Fibroblast of lung (primary cell): Measurements from ENCODE around the gene WDPCP. TPM values are rescaled to one million over a fixed set of nuclear protein-coding genes. Genes with fewer than 3 reads are reported as not detected.
"Not testable (repeated sequence)": the region's sequence is repeated elsewhere in the genome, so short reads cannot be mapped to it uniquely, and the experiment has no call there.

ENCODE experiments used
- DNase-seq, 2 donors: peaks; one replicate each; pipeline versions ENCODE4 v3.0.0 to v3.0.0-alpha.2; 2010; ENCODE audit warnings: low read depth in 2 of 2
- H2AFZ ChIP-seq: 2 replicates; pipeline ENCODE4 v1.5.1; 2012; ENCODE audit warnings: low read length, control low read depth, inconsistent platforms
- H3K27ac ChIP-seq: 2 replicates; pipeline ENCODE4 v1.5.1; 2011; ENCODE audit warnings: low read length, control low read depth; ENCODE audit not compliant: insufficient read depth
- H3K27me3 ChIP-seq: 2 replicates; pipeline ENCODE4 v1.5.1; 2011; ENCODE audit warnings: mild to moderate bottlenecking, low read length; ENCODE audit not compliant: control insufficient read depth, insufficient read depth
- H3K36me3 ChIP-seq: 2 replicates; pipeline ENCODE4 v1.5.1; 2011; ENCODE audit warnings: low read length; ENCODE audit not compliant: control insufficient read depth, insufficient read depth
- H3K4me1 ChIP-seq: 2 replicates; pipeline ENCODE4 v1.5.1; 2011; ENCODE audit warnings: low read length; ENCODE audit not compliant: control insufficient read depth, insufficient read depth; ENCODE audit errors: extremely low read depth
- H3K4me2 ChIP-seq: 2 replicates; pipeline ENCODE4 v1.5.1; 2011; ENCODE audit warnings: low read length, control low read depth; ENCODE audit not compliant: insufficient read depth; ENCODE audit errors: extremely low read depth
- H3K4me3 ChIP-seq, 4 experiments: fragments of 200-600 bp in 1 of 4; sonication (generic) in 1 of 4; replicated peaks in 1 of 4; 2 replicates each; pipeline ENCODE4 v1.5.1; 2011 to 2016; ENCODE audit warnings: low read length in 4 of 4, low read depth in 3 of 4, mild to moderate bottlenecking in 3 of 4, control low read depth in 2 of 4, inconsistent platforms in 1 of 4, mixed read lengths in 1 of 4; ENCODE audit not compliant: insufficient read depth in 1 of 4; ENCODE audit errors: control extremely low read depth in 1 of 4
- H3K79me2 ChIP-seq: 2 replicates; pipeline ENCODE4 v1.5.1; 2012; ENCODE audit warnings: mild to moderate bottlenecking, low read length, inconsistent platforms; ENCODE audit not compliant: control insufficient read depth, insufficient read depth
- H3K9ac ChIP-seq: 2 replicates; pipeline ENCODE4 v1.5.1; 2011; ENCODE audit warnings: mild to moderate bottlenecking, low read length, control low read depth; ENCODE audit not compliant: insufficient read depth
- H3K9me3 ChIP-seq: 2 replicates; pipeline ENCODE4 v1.5.1; 2012; ENCODE audit warnings: low read depth, low read length; ENCODE audit not compliant: control insufficient read depth, insufficient read depth
- H4K20me1 ChIP-seq: 2 replicates; pipeline ENCODE4 v1.5.1; 2011; ENCODE audit warnings: low read length; ENCODE audit not compliant: control insufficient read depth, insufficient read depth; ENCODE audit errors: extremely low read depth
- EZH2 ChIP-seq: IDR thresholded peaks from 2 replicates; pipeline ENCODE4 v1.5.1; 2012; ENCODE audit warnings: low read length, control low read depth, mild to moderate bottlenecking; ENCODE audit errors: missing control alignments
- polyA plus RNA-seq, 2 donors: library from polyadenylated mRNA; depleted of rRNA in 1 of 2; stranded (reverse) in 1 of 2; unstranded in 1 of 2; fragments of >200 nt; gene quantifications; 2 replicates each; pipeline ENCODE4 v1.2.1, GENCODE V29; 2011 to 2012; ENCODE audit warnings: missing spikeins in 1 of 2
- total RNA-seq: library from RNA; depleted of rRNA; stranded (reverse); fragments of >200 nt; gene quantifications from 2 replicates; pipeline ENCODE4 v1.2.1, GENCODE V29; 2014
- TF ChIP-seq, protein P1 (sequence below), 2 donors: IDR thresholded peaks in 1 of 2; conservative IDR thresholded peaks in 1 of 2; 1 replicate in 1 of 2; 2 replicates in 1 of 2; pipeline ENCODE4 v1.5.1; 2011 to 2012; ENCODE audit warnings: low read length in 2 of 2, control low read depth in 1 of 2, inconsistent platforms in 1 of 2, low read depth in 1 of 2, mild to moderate bottlenecking in 1 of 2

WDPCP gene
- total and polyA plus RNA-seq, 2 donors (not counting 1 experiment from before 2014, with no cell fraction given): 5.2 to 8.4 TPM

DNA sequence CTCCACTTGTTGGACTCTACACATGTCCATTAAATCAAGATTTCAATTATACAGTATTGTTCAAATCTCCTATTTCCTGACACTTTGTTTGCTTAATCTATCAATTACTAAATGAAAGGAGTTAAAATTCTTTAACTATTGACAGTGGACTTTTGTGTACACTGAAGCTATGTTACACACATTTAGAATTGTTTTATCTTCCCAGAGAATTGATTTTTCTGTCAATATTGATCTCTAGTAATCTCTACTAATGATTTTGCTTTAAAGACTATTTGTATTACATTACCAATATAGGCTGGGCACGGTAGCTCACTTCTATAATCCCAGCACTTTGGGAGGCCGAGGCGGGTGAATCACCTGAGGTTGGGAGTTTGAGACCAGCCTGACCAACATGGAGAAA is 215.7 kb downstream of the WDPCP start:
- TF ChIP-seq EZH2: no peak
- TF ChIP-seq, protein P1, sequence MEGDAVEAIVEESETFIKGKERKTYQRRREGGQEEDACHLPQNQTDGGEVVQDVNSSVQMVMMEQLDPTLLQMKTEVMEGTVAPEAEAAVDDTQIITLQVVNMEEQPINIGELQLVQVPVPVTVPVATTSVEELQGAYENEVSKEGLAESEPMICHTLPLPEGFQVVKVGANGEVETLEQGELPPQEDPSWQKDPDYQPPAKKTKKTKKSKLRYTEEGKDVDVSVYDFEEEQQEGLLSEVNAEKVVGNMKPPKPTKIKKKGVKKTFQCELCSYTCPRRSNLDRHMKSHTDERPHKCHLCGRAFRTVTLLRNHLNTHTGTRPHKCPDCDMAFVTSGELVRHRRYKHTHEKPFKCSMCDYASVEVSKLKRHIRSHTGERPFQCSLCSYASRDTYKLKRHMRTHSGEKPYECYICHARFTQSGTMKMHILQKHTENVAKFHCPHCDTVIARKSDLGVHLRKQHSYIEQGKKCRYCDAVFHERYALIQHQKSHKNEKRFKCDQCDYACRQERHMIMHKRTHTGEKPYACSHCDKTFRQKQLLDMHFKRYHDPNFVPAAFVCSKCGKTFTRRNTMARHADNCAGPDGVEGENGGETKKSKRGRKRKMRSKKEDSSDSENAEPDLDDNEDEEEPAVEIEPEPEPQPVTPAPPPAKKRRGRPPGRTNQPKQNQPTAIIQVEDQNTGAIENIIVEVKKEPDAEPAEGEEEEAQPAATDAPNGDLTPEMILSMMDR (conservative IDR thresholded peaks at IDR 0.05 in 1 of 2, IDR thresholded peaks at IDR 0.05 in 1 of 2; ENCODE audit: low read depth in 1 of 2, low read length in 2 of 2): no peak
- no peak overlapping the region for H3K9ac ChIP-seq
- no peaks in the 10 kb centered on the region for H3K79me2 ChIP-seq
- no peak overlapping the region for H3K4me3 ChIP-seq
- no peaks in the 10 kb centered on the region for H3K9me3 ChIP-seq
- H3K4me2 ChIP-seq: no peak overlapping the region
- H3K36me3 ChIP-seq: no peaks in the 10 kb centered on the region
- no peaks in the 10 kb centered on the region for H3K4me1 ChIP-seq
- no peaks in the 10 kb centered on the region for H4K20me1 ChIP-seq
- no peak overlapping the region for H3K27ac ChIP-seq
- no peak overlapping the region for H2AFZ ChIP-seq
- H3K27me3 ChIP-seq: no peaks in the 10 kb centered on the region
- DNase-seq: no peak

- Histone ChIP-seq H3K4me1 (no peaks in the 10 kb centered on the region), H3K79me2 (no peaks in the 10 kb centered on the region), H3K36me3 (no peaks in the 10 kb centered on the region), H3K9me3 (no peaks in the 10 kb centered on the region), H3K4me2 (no peak overlapping the region), H3K27me3 (no peaks in the 10 kb centered on the region), H2AFZ (no peak overlapping the region), H3K4me3 (no peak overlapping the region), H3K27ac (no peak overlapping the region), H3K9ac (no peak overlapping the region), H4K20me1 (no peaks in the 10 kb centered on the region)
- no peak for TF ChIP-seq EZH2
- TF ChIP-seq, protein P1 (conservative IDR thresholded peaks at IDR 0.05 in 1 of 2, IDR thresholded peaks at IDR 0.05 in 1 of 2; ENCODE audit: low read depth in 1 of 2, low read length in 2 of 2): no peak
- DNase-seq: no peak
Observed at GRCh38 chr2:63369146-63369545, 219.1 kb downstream of the WDPCP start.

- TF ChIP-seq EZH2: no peak
- TF ChIP-seq, protein P1 (conservative IDR thresholded peaks at IDR 0.05 in 1 of 2, IDR thresholded peaks at IDR 0.05 in 1 of 2; ENCODE audit: low read depth in 1 of 2, low read length in 2 of 2): no peak
- Histone ChIP-seq H4K20me1 (no peaks in the 10 kb centered on the region), H3K4me2 (no peak overlapping the region), H3K79me2 (no peaks in the 10 kb centered on the region), H3K36me3 (no peaks in the 10 kb centered on the region), H3K27ac (no peak overlapping the region), H3K4me3 (no peak overlapping the region), H3K27me3 (no peaks in the 10 kb centered on the region), H2AFZ (no peak overlapping the region), H3K9me3 (no peaks in the 10 kb centered on the region), H3K9ac (no peak overlapping the region), H3K4me1 (no peaks in the 10 kb centered on the region)
- DNase-seq: no peak
Observed at GRCh38 chr2:63364866-63365265, 223.4 kb downstream of the WDPCP start.

GRCh38 chr2:63357722-63358121 is 230.6 kb downstream of the WDPCP start:
- H3K9ac ChIP-seq, DNase-seq, H3K79me2 ChIP-seq, H2AFZ ChIP-seq, H4K20me1 ChIP-seq, H3K27me3 ChIP-seq, H3K4me2 ChIP-seq, H3K36me3 ChIP-seq, H3K4me3 ChIP-seq, H3K4me1 ChIP-seq, H3K9me3 ChIP-seq, H3K27ac ChIP-seq: not testable (repeated sequence)
